Testis (tissue), 2 donors: ENCODE results near the gene JAML.

Source experiments
- POLR2A ChIP-seq: fragments of 450-650 bp; IDR thresholded peaks from one replicate; pipeline ENCODE4 v1.6.1; 2017; ENCODE audit warnings: antibody characterized with exemption, mild to moderate bottlenecking, moderate library complexity
- TF ChIP-seq, protein P1 (sequence below), 3 experiments: fragments of 450-650 bp in 2 of 3; fragments of 200-600 bp in 1 of 3; sonication (generic) in 1 of 3; IDR thresholded peaks; one replicate each; pipeline ENCODE4 v1.5.1; 2016 to 2019; ENCODE audit warnings: antibody characterized with exemption in 3 of 3, mild to moderate bottlenecking in 2 of 3, moderate library complexity in 1 of 3

- TF ChIP-seq, protein P1, sequence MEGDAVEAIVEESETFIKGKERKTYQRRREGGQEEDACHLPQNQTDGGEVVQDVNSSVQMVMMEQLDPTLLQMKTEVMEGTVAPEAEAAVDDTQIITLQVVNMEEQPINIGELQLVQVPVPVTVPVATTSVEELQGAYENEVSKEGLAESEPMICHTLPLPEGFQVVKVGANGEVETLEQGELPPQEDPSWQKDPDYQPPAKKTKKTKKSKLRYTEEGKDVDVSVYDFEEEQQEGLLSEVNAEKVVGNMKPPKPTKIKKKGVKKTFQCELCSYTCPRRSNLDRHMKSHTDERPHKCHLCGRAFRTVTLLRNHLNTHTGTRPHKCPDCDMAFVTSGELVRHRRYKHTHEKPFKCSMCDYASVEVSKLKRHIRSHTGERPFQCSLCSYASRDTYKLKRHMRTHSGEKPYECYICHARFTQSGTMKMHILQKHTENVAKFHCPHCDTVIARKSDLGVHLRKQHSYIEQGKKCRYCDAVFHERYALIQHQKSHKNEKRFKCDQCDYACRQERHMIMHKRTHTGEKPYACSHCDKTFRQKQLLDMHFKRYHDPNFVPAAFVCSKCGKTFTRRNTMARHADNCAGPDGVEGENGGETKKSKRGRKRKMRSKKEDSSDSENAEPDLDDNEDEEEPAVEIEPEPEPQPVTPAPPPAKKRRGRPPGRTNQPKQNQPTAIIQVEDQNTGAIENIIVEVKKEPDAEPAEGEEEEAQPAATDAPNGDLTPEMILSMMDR (IDR thresholded peaks at IDR 0.05): no peak
- no peak for TF ChIP-seq POLR2A
Observed at GRCh38 chr11:118230088-118230487, 5.3 kb upstream of the JAML start.
